ENCODE measurements around the gene SYNPO2. TPM values are rescaled to one million over a fixed set of nuclear protein-coding genes. Genes with fewer than 3 reads are reported as not detected.

Gene SYNPO2
- total and polyA plus RNA-seq, 2 of the 8 experiments (the other 6 are each of a cell fraction or from before 2014, with no cell fraction given), result 0.50 to 4.2 TPM

DNA sequence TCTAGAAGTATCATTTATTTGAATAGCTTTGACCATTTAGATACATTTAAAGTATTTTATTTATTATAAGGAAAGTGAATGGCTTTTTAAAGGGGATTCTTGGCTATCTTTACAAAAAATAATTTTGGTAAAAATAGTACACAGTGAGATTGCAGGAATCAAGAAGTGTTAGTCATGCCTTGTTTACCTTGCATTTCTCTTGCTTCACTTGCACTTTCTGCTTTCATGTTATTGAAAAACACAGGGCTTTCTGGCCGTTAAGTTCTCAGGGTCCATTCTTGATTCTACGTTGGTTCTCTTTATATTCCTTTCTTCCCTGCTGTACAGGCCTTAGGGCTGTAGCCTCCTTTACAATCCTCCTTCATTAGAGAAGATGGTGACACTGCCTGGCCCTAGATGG, 30.9 kb upstream of the SYNPO2 start:
- FAIRE-seq, result no peak
- no peak for TF ChIP-seq TAF7 (optimal IDR thresholded peaks at IDR 0.05; ENCODE audit: borderline replicate concordance, low read depth, low read length)
- no peak for TF ChIP-seq KDM4A (IDR thresholded peaks at IDR 0.05; ENCODE audit: low read depth, low read length, severe bottlenecking)
- TF ChIP-seq, protein P1, sequence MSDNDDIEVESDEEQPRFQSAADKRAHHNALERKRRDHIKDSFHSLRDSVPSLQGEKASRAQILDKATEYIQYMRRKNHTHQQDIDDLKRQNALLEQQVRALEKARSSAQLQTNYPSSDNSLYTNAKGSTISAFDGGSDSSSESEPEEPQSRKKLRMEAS (IDR thresholded peaks at IDR 0.05), result no peak
- no peak for TF ChIP-seq RBBP5 (IDR thresholded peaks at IDR 0.05; ENCODE audit: borderline replicate concordance, low read depth, low read length)
- TF ChIP-seq JUND (IDR thresholded peaks at IDR 0.05; ENCODE audit: low read length), result no peak
- no peak for TF ChIP-seq NRF1 (IDR thresholded peaks at IDR 0.05; ENCODE audit: low read depth, low read length)
- no peak for TF ChIP-seq PHF8 (conservative IDR thresholded peaks at IDR 0.05; ENCODE audit: low read depth, low read length)
- TF ChIP-seq FOSL1 (IDR thresholded peaks at IDR 0.05; ENCODE audit: insufficient read depth, low read depth, low read length), result no peak
- no peak for TF ChIP-seq CHD1 (IDR thresholded peaks at IDR 0.05; ENCODE audit: low read depth, low read length)
- TF ChIP-seq EZH2 (IDR thresholded peaks at IDR 0.05; ENCODE audit: low read depth, low read length, severe bottlenecking), result no peak
- no peak for TF ChIP-seq GTF2F1 (IDR thresholded peaks at IDR 0.05; ENCODE audit: borderline replicate concordance, low read depth, low read length)
- no peak for TF ChIP-seq BRCA1 (IDR thresholded peaks at IDR 0.05; ENCODE audit: low read depth, low read length)
- no peak for TF ChIP-seq NANOG (IDR thresholded peaks at IDR 0.05; ENCODE audit: insufficient read depth, low read depth, low read length, poor library complexity, severe bottlenecking)
- no peak for TF ChIP-seq RFX5 (IDR thresholded peaks at IDR 0.05; ENCODE audit: borderline replicate concordance, low read depth, low read length)

More for the DNA sequence above, 30.9 kb upstream of the SYNPO2 start:
- peaks cover 0 to 4% (median 1%) of the 10 kb centered on the region in 4 experiments; a peak in 2 of 7 replicates for H3K4me1 ChIP-seq (replicated peaks in 1 of 4; ENCODE audit: control insufficient read depth in 3 of 4, insufficient read depth in 4 of 4, low read length in 3 of 4)
- no peak overlapping the region for H2BK120ac ChIP-seq (replicated peaks; ENCODE audit: low read depth, low read length)
- H2BK20ac ChIP-seq (ENCODE audit: low read length), result no peak overlapping the region
- H2BK5ac ChIP-seq (ENCODE audit: low read depth, low read length), result no peak overlapping the region
- no peak overlapping the region for H4K91ac ChIP-seq (replicated peaks; ENCODE audit: insufficient read length, low read length)
- H2BK15ac ChIP-seq (ENCODE audit: low read length), result no peak overlapping the region
- CTCF ChIA-PET (ENCODE audit: partially characterized antibody), result interaction anchor here (1.3 to 1.5 kb wide), 2 partner anchors 7 to 20 kb away, joined by 4 to 5 read pairs; no protein-coding TSS in a partner anchor
- H3K23ac ChIP-seq (ENCODE audit: insufficient read length), result no peak overlapping the region
- H3K14ac ChIP-seq (ENCODE audit: insufficient read length), result no peak overlapping the region
- H3K79me2 ChIP-seq (ENCODE audit: control insufficient read depth in 1 of 2, insufficient read depth in 2 of 2, low read length in 2 of 2), result peaks cover 0 to 9% of the 10 kb centered on the region in 2 experiments; a peak in 2 of 4 replicates
- H2AK5ac ChIP-seq (ENCODE audit: low read depth, low read length), result no peak overlapping the region
- no peaks in the 10 kb centered on the region for H4K20me1 ChIP-seq (replicated peaks in 1 of 2; ENCODE audit: control insufficient read depth in 1 of 2, insufficient read depth in 2 of 2, low read length in 2 of 2)
- no peak overlapping the region for H2BK12ac ChIP-seq (ENCODE audit: low read depth, low read length)
- no peak overlapping the region for H4K8ac ChIP-seq (ENCODE audit: extremely low read depth, insufficient read depth, low read length)
- no peak overlapping the region for H3K4me3 ChIP-seq (ENCODE audit: extremely low read depth in 1 of 4, insufficient read depth in 2 of 4, low read depth in 3 of 4, low read length in 4 of 4)
- no peaks in the 10 kb centered on the region for H3K36me3 ChIP-seq (ENCODE audit: control insufficient read depth in 2 of 4, insufficient read depth in 4 of 4, low read length in 3 of 4)
- H3K4me2 ChIP-seq (ENCODE audit: insufficient read depth in 1 of 2, low read depth in 2 of 2, low read length in 2 of 2), result no peak overlapping the region
- H3K4ac ChIP-seq (replicated peaks; ENCODE audit: insufficient read length, low read depth, low read length), result no peak overlapping the region
- no peaks in the 10 kb centered on the region for H3K27me3 ChIP-seq (replicated peaks in 1 of 4; ENCODE audit: control insufficient read depth in 3 of 4, extremely low read depth in 1 of 4, insufficient read depth in 3 of 4, low read length in 3 of 4)
- 88% methylated on average over 2 of the region's 2 CpGs; no CpG with 5 or more reads in 1 of the 2 experiments for WGBS, 2 experiments (ENCODE audit: extremely low coverage in 1 of 2, insufficient coverage in 1 of 2, insufficient read length in 1 of 2, insufficient replicate concordance in 2 of 2, low coverage in 1 of 2, low lambda C conversion rate in 2 of 2, missing lambda C conversion rate in 1 of 2)
- H3K56ac ChIP-seq (replicated peaks; ENCODE audit: insufficient read length, low read depth, low read length), result no peak overlapping the region
- no peak overlapping the region for H3K18ac ChIP-seq (ENCODE audit: extremely low read depth, low read length)
- H3K27ac ChIP-seq (ENCODE audit: low read depth, low read length), result no peak overlapping the region
- no peak overlapping the region for H3K9ac ChIP-seq (replicated peaks in 1 of 4; ENCODE audit: extremely low read depth in 1 of 4, low read depth in 3 of 4, low read length in 3 of 4)
- no peak overlapping the region for H4K5ac ChIP-seq (ENCODE audit: insufficient read length, low read depth, low read length)
- no peak for DNase-seq (ENCODE audit: low read depth in 1 of 2, low spot score in 2 of 2)
- no peak overlapping the region; the same call in 1 of the 2 replicates for H2AFZ ChIP-seq (ENCODE audit: low read length)
- POLR2A ChIA-PET (ENCODE audit: partially characterized antibody), result no interaction called here
- no peaks in the 10 kb centered on the region for H3K9me3 ChIP-seq (ENCODE audit: insufficient read depth in 2 of 2, low read depth in 1 of 2, low read length in 1 of 2)
- no peaks in the 10 kb centered on the region for H3K23me2 ChIP-seq (ENCODE audit: low read depth, low read length)
- H3K79me1 ChIP-seq (ENCODE audit: low read depth, low read length), result no peaks in the 10 kb centered on the region

All from H1 (cell line).